Measurements from ENCODE around the gene PPP1R1C.

GRCh38 chr2:182090486-182090885 is 104.8 kb downstream of the PPP1R1C start:
- TF ChIP-seq, protein P1, sequence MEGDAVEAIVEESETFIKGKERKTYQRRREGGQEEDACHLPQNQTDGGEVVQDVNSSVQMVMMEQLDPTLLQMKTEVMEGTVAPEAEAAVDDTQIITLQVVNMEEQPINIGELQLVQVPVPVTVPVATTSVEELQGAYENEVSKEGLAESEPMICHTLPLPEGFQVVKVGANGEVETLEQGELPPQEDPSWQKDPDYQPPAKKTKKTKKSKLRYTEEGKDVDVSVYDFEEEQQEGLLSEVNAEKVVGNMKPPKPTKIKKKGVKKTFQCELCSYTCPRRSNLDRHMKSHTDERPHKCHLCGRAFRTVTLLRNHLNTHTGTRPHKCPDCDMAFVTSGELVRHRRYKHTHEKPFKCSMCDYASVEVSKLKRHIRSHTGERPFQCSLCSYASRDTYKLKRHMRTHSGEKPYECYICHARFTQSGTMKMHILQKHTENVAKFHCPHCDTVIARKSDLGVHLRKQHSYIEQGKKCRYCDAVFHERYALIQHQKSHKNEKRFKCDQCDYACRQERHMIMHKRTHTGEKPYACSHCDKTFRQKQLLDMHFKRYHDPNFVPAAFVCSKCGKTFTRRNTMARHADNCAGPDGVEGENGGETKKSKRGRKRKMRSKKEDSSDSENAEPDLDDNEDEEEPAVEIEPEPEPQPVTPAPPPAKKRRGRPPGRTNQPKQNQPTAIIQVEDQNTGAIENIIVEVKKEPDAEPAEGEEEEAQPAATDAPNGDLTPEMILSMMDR (conservative IDR thresholded peaks at IDR 0.05 in 1 of 2, IDR thresholded peaks at IDR 0.05 in 1 of 2; ENCODE audit: extremely low read depth in 1 of 2, insufficient read depth in 1 of 2, low read depth in 1 of 2, low read length in 2 of 2), result no peak
- TF ChIP-seq EZH2 (IDR thresholded peaks at IDR 0.05; ENCODE audit: borderline replicate concordance, low read length), result no peak

All from mammary epithelial cell (primary cell).